GM19438 (cell line): ENCODE results near the gene RTBDN.
A peak's percentile ranks its signal among the peaks of the same experiment; 100 is the strongest.

Experiments used
- ATAC-seq: cut with Tn5 transposase; IDR thresholded peaks from one replicate; pipeline ENCODE4 v1.9.1; 2021; ENCODE audit warnings: low read depth; ENCODE audit not compliant: unreplicated experiment

RTBDN gene

GRCh38 chr19:12783849-12784393 is 50.5 kb downstream of the RTBDN start:
- no peak for ATAC-seq

- ATAC-seq: no peak
These were observed 51.0 kb downstream of the RTBDN start for GRCh38 chr19:12783291-12783848.

- ATAC-seq: peak; percentile 40
These were observed 51.7 kb downstream of the RTBDN start for GRCh38 chr19:12782424-12783290.

DNA sequence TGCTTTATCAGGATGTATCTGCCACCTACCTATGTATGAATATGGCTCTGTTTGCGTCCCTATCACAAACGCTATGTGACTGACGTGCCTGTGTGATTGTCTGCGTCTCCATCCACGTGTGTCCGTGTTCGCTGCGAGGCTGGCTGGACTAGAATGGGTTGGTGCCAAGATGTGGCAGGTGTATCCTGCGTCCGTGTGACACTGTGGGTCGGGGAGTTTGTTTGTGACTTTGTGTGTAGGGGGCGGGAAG is 52.3 kb downstream of the RTBDN start:
- ATAC-seq: no peak

DNA sequence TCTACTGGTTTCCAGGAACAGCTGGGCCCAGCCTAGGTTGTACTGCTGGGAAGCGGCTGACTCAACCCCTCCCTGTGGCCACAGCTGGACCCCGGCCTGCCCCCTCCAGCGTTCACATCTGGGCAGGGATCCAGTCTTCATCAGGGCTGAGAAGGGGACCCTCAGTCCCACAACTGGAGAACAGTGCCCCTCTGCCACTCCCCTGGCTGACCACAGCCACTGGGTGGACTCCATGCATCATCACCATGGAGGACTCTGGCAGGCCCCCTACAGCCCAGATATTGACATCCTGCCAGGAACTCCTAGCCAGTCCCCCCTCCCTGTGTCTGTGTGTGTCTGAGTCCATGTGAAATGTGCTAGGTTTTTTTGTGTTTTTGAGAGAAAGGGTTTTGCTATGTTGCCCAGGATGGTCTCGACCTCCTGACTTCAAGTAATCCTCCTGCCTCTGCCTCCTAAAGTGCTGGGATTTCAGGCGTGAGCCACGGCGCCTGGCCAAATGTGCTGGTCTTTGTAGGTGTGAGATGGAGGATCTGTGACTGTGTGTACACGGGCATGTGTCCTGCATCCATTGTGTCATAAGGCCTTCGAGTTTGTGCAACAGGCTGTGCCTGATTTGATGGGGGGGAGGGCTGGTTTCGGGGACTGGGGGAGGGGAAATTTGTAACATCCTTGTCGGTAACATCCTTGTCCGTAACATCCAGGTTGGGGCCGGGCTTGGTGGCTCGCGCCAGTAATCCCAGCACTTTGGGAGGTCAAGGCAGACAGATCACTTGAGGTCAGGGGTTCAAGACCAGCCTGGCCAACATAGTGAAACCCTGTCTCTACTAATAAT is 55.0 kb downstream of the RTBDN start:
- no peak for ATAC-seq

- ATAC-seq: no peak
These were observed 55.5 kb downstream of the RTBDN start for GRCh38 chr19:12778905-12779161.

- ATAC-seq: no peak
These were observed 56.1 kb downstream of the RTBDN start for GRCh38 chr19:12778017-12778904.

DNA sequence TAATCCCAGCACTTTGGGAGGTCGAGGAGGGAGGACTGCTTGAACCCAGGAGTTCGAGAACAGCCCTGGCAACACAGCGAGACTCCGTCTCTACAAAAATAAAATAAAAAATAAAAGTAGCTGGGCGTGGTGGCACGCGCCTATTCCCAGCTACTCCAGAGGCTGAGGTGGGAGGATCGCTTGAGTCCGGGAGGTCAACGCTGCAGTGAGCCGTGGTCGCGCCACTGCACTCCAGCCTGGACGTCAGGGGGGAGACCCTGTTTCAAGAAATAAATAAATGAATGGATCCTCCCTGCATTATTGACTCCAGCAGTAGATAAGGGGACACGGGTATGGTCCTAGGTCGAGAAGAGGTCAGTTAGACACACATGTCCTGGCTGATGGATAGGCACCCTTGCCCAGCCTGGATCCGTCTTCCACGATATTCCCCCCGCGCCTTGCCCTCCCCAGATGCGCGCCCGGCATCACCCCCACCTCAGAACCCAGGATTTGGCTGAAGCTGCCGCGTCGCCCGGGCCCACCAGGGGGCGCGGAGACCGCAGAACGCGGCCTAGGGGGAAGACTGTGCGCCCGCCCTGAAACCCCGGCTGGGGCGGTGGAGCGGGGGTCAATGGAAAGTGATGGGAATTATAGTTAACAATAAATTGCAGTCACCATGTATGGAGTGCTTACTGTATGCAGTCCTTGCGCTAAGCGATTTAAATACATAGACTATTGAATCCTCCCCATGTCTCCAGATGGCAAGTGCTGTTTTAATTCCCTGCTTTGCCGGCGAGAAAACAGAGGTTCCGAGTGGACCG is 57.0 kb downstream of the RTBDN start:
- no peak for ATAC-seq
